H9 (cell line): ENCODE data around the gene DOK5. TPM values are rescaled to one million over a fixed set of nuclear protein-coding genes. Genes with fewer than 3 reads are reported as not detected.

Experiments used
- DNase-seq: peaks from one replicate; pipeline ENCODE4 v3.0.0-alpha.2; 2017
- H2AFZ ChIP-seq: one replicate; pipeline ENCODE4 v1.6.1; 2013; ENCODE audit warnings: mild to moderate bottlenecking, low read length, control low read depth, moderate library complexity
- H2AK5ac ChIP-seq: 2 replicates; pipeline ENCODE4 v1.6.1; 2013; ENCODE audit warnings: low read length, control low read depth, mixed read lengths; ENCODE audit not compliant: insufficient read length
- H2BK120ac ChIP-seq: one replicate; pipeline ENCODE4 v1.6.1; 2013; ENCODE audit warnings: low read depth, mild to moderate bottlenecking, low read length, control low read depth, inconsistent platforms; ENCODE audit not compliant: poor library complexity, severe bottlenecking
- H2BK12ac ChIP-seq: 2 replicates; pipeline ENCODE4 v1.6.1; 2013; ENCODE audit warnings: low read length, control low read depth, mixed read lengths, low read depth; ENCODE audit not compliant: insufficient read length
- H2BK15ac ChIP-seq: 2 replicates; pipeline ENCODE4 v1.6.1; 2013; ENCODE audit warnings: low read depth, low read length, control low read depth
- H2BK20ac ChIP-seq: one replicate; pipeline ENCODE4 v1.6.1; 2013; ENCODE audit warnings: low read depth, mild to moderate bottlenecking, low read length, control low read depth, inconsistent platforms; ENCODE audit not compliant: poor library complexity, severe bottlenecking
- H2BK5ac ChIP-seq: 2 replicates; pipeline ENCODE4 v1.6.1; 2013; ENCODE audit warnings: low read length, control low read depth, mixed read lengths; ENCODE audit not compliant: insufficient read length
- H3K14ac ChIP-seq: 2 replicates; pipeline ENCODE4 v1.6.1; 2013; ENCODE audit warnings: low read length, control low read depth; ENCODE audit not compliant: insufficient read depth
- H3K18ac ChIP-seq: 2 replicates; pipeline ENCODE4 v1.6.1; 2013; ENCODE audit warnings: low read depth, mild to moderate bottlenecking, mixed read lengths, low read length, control low read depth; ENCODE audit not compliant: insufficient read length
- H3K23ac ChIP-seq: 2 replicates; pipeline ENCODE4 v1.6.1; 2013; ENCODE audit warnings: low read length, control low read depth, mixed read lengths, low read depth; ENCODE audit not compliant: insufficient read length
- H3K23me2 ChIP-seq: 2 replicates; pipeline ENCODE4 v1.6.1; 2013; ENCODE audit warnings: low read depth, mild to moderate bottlenecking, mixed read lengths, low read length, control low read depth; ENCODE audit not compliant: insufficient read length, poor library complexity, severe bottlenecking
- H3K27ac ChIP-seq: 2 replicates; pipeline ENCODE4 v1.5.1; 2013; ENCODE audit warnings: low read length, control low read depth, mixed read lengths, low read depth; ENCODE audit not compliant: insufficient read length
- H3K27me3 ChIP-seq: 2 replicates; pipeline ENCODE4 v1.6.1; 2013; ENCODE audit warnings: low read length, control low read depth, inconsistent platforms; ENCODE audit not compliant: insufficient read depth
- H3K4ac ChIP-seq: 2 replicates; pipeline ENCODE4 v1.6.1; 2013; ENCODE audit warnings: low read depth, mild to moderate bottlenecking, control low read depth, inconsistent platforms, low read length, moderate library complexity
- H3K4me1 ChIP-seq: 2 replicates; pipeline ENCODE4 v1.6.1; 2013; ENCODE audit warnings: low read length, control low read depth, inconsistent platforms; ENCODE audit not compliant: insufficient read depth
- H3K4me2 ChIP-seq: 2 replicates; pipeline ENCODE4 v1.6.1; 2013; ENCODE audit warnings: low read length, control low read depth, mixed read lengths; ENCODE audit not compliant: insufficient read length, insufficient read depth
- H3K56ac ChIP-seq: 2 replicates; pipeline ENCODE4 v1.6.1; 2013; ENCODE audit warnings: low read depth, mild to moderate bottlenecking, mixed read lengths, low read length, control low read depth; ENCODE audit not compliant: insufficient read length
- H3K79me1 ChIP-seq: 2 replicates; pipeline ENCODE4 v1.6.1; 2013; ENCODE audit warnings: low read depth, mild to moderate bottlenecking, moderate library complexity, low read length, control low read depth, inconsistent platforms; ENCODE audit not compliant: insufficient read depth, poor library complexity, severe bottlenecking
- H3K79me2 ChIP-seq: 2 replicates; pipeline ENCODE4 v1.6.1; 2013; ENCODE audit warnings: low read length, control low read depth, inconsistent platforms; ENCODE audit not compliant: insufficient read depth
- H3K9ac ChIP-seq: 2 replicates; pipeline ENCODE4 v1.6.1; 2013; ENCODE audit warnings: low read length, control low read depth, mixed read lengths; ENCODE audit not compliant: insufficient read length; ENCODE audit errors: extremely low read depth
- H3K9me3 ChIP-seq: one replicate; pipeline ENCODE4 v1.6.1; 2013; ENCODE audit warnings: low read depth, low read length, inconsistent platforms; ENCODE audit not compliant: control insufficient read depth
- H3T11ph ChIP-seq: one replicate; pipeline ENCODE4 v1.6.1; 2013; ENCODE audit warnings: mild to moderate bottlenecking, low read length, control low read depth, inconsistent platforms
- H4K20me1 ChIP-seq: one replicate; pipeline ENCODE4 v1.6.1; 2013; ENCODE audit not compliant: control insufficient read depth, insufficient read length, insufficient read depth
- H4K5ac ChIP-seq: 2 replicates; pipeline ENCODE4 v1.6.1; 2013; ENCODE audit warnings: low read depth, mild to moderate bottlenecking, mixed read lengths, low read length, control low read depth; ENCODE audit not compliant: insufficient read length
- H4K8ac ChIP-seq: replicated peaks from 2 replicates; pipeline ENCODE4 v1.6.1; 2013; ENCODE audit warnings: low read length, control low read depth, mixed read lengths, low read depth; ENCODE audit not compliant: insufficient read length
- H4K91ac ChIP-seq: 2 replicates; pipeline ENCODE4 v1.6.1; 2013; ENCODE audit warnings: low read depth, mild to moderate bottlenecking, moderate library complexity, mixed read lengths, low read length, control low read depth; ENCODE audit not compliant: insufficient read length
- H3K27ac Mint-ChIP-seq, 3 experiments: 2 replicates in 2 of 3; 3 replicates in 1 of 3; pipeline ENCODE4 v1.8.0; 2020 to 2021; ENCODE audit warnings: mixed read lengths in 3 of 3, mild to moderate bottlenecking in 1 of 3, moderate library complexity in 1 of 3
- H3K27me3 Mint-ChIP-seq: 2 replicates; pipeline ENCODE4 v1.8.0; 2021; ENCODE audit warnings: low read depth, mild to moderate bottlenecking, moderate library complexity, mixed read lengths
- H3K36me3 Mint-ChIP-seq, 3 experiments: 2 replicates in 2 of 3; 3 replicates in 1 of 3; pipeline ENCODE4 v1.8.0; 2020 to 2021; ENCODE audit warnings: low read depth in 3 of 3, mixed read lengths in 3 of 3; ENCODE audit not compliant: insufficient read depth in 1 of 3
- H3K4me1 Mint-ChIP-seq, 2 experiments: 2 replicates each; pipeline ENCODE4 v1.8.0; 2020; ENCODE audit warnings: mixed read lengths in 2 of 2
- H3K4me3 Mint-ChIP-seq, 2 experiments: 2 replicates in 1 of 2; 3 replicates in 1 of 2; pipeline ENCODE4 v1.8.0; 2020 to 2021; ENCODE audit warnings: mild to moderate bottlenecking in 2 of 2, mixed read lengths in 2 of 2, moderate library complexity in 1 of 2
- H3K9me3 Mint-ChIP-seq, 2 experiments: 2 replicates in 1 of 2; 3 replicates in 1 of 2; pipeline ENCODE4 v1.8.0; 2020; ENCODE audit warnings: mild to moderate bottlenecking in 2 of 2, mixed read lengths in 2 of 2, moderate library complexity in 1 of 2
- WGBS: extraction: QIAGEN DNeasy Blood & Tissue Kit; methylation state at CpG from one replicate; pipeline ENCODE4 v1.1.7; 2013; ENCODE audit warnings: missing lambda C conversion rate, low lambda C conversion rate, mixed read lengths; ENCODE audit not compliant: insufficient read length; ENCODE audit errors: extremely low coverage; 5-methylcytosine and 5-hydroxymethylcytosine counted together
- total RNA-seq: library from RNA; stranded (reverse); gene quantifications from 2 replicates; pipeline ENCODE4 v1.2.1, GENCODE V29; 2021
- TF ChIP-seq, protein P1 (sequence below): fragments of 200-600 bp; sonication (generic); conservative IDR thresholded peaks from 3 replicates; pipeline ENCODE4 v1.8.0; 2021; ENCODE audit warnings: antibody characterized with exemption, mild to moderate bottlenecking

The DOK5 gene
- total RNA-seq, 1 experiment from 2014 or later: 4.5 TPM

DNA sequence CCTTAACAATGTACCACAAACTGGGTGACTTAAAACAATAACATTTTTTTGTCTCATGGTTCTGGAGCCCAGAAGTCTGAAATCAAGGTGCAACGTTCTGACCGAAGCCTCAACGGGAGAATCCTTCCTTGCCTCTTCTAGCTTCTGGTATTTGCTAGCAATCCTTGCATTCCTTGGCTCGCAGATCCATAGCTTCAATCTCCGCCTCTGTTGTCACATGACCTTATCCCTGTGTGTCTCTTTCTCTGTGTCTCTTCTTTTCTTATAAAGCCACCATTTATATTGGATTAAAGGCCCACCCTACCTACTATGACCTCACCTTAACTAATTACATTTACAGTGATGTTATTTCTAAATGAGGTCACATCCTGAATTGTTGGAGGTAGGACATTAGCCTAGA, 37.2 kb upstream of the DOK5 start:
- no peaks in the 10 kb centered on the region for H3K27me3 Mint-ChIP-seq
- WGBS: no CpG with 5 or more reads among the region's 5 CpGs
- H3K27ac Mint-ChIP-seq: no peak overlapping the region

More for the DNA sequence above, 37.2 kb upstream of the DOK5 start:
- H2BK5ac ChIP-seq: no peak overlapping the region
- H3K9me3 ChIP-seq: no peaks in the 10 kb centered on the region
- no peak overlapping the region for H3T11ph ChIP-seq
- H2BK20ac ChIP-seq: no peak overlapping the region
- peak; percentile 40 for DNase-seq
- no peaks in the 10 kb centered on the region for H3K79me2 ChIP-seq
- no peak overlapping the region for H2BK12ac ChIP-seq
- TF ChIP-seq, protein P1, sequence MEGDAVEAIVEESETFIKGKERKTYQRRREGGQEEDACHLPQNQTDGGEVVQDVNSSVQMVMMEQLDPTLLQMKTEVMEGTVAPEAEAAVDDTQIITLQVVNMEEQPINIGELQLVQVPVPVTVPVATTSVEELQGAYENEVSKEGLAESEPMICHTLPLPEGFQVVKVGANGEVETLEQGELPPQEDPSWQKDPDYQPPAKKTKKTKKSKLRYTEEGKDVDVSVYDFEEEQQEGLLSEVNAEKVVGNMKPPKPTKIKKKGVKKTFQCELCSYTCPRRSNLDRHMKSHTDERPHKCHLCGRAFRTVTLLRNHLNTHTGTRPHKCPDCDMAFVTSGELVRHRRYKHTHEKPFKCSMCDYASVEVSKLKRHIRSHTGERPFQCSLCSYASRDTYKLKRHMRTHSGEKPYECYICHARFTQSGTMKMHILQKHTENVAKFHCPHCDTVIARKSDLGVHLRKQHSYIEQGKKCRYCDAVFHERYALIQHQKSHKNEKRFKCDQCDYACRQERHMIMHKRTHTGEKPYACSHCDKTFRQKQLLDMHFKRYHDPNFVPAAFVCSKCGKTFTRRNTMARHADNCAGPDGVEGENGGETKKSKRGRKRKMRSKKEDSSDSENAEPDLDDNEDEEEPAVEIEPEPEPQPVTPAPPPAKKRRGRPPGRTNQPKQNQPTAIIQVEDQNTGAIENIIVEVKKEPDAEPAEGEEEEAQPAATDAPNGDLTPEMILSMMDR: no peak
- no peak overlapping the region for H3K4ac ChIP-seq
- Mint-ChIP-seq H3K36me3 (no peaks in the 10 kb centered on the region), H3K4me3 (no peak overlapping the region), H3K4me1 (peaks cover 9 to 11% of the 10 kb centered on the region in 2 experiments), H3K9me3 (no peaks in the 10 kb centered on the region)
- no peak overlapping the region for H4K8ac ChIP-seq
- H3K23me2 ChIP-seq: no peaks in the 10 kb centered on the region
- H2AFZ ChIP-seq: no peak overlapping the region
- no peak overlapping the region for H2BK15ac ChIP-seq
- H4K20me1 ChIP-seq: no peaks in the 10 kb centered on the region
- no peak overlapping the region for H3K18ac ChIP-seq
- no peak overlapping the region for H2BK120ac ChIP-seq
- H3K14ac ChIP-seq: no peak overlapping the region
- no peak overlapping the region for H4K5ac ChIP-seq
- no peak overlapping the region for H4K91ac ChIP-seq
- H3K56ac ChIP-seq: no peak overlapping the region
- H3K27ac ChIP-seq: no peak overlapping the region
- H3K9ac ChIP-seq: no peak overlapping the region
- no peaks in the 10 kb centered on the region for H3K4me1 ChIP-seq
- no peaks in the 10 kb centered on the region for H3K27me3 ChIP-seq
- H2AK5ac ChIP-seq: no peak overlapping the region
- H3K79me1 ChIP-seq: no peaks in the 10 kb centered on the region
- no peak overlapping the region for H3K4me2 ChIP-seq
- H3K23ac ChIP-seq: no peak overlapping the region
